22Rv1 (cell line): ENCODE results near the gene COL6A2.

Experiments
- CTCF ChIP-seq: fragments of 450-650 bp; IDR thresholded peaks from 2 replicates; pipeline ENCODE4 v1.5.1; 2017; ENCODE audit warnings: mild to moderate bottlenecking
- ZFX ChIP-seq: fragments of 450-650 bp; IDR thresholded peaks from 2 replicates; pipeline ENCODE4 v1.6.1; 2017; ENCODE audit warnings: antibody characterized with exemption, borderline replicate concordance

GRCh38 chr21:46122237-46122671 is 24.3 kb downstream of the COL6A2 start:
- TF ChIP-seq CTCF (no peak), ZFX (no peak)
